Esophagus (tissue), 2 donors: ENCODE measurements around the gene ARL6. TPM values are rescaled to one million over a fixed set of nuclear protein-coding genes. Genes with fewer than 3 reads are reported as not detected.
"Not testable (repeated sequence)": the region's sequence is repeated elsewhere in the genome, so short reads cannot be mapped to it uniquely, and the experiment has no call there.

ENCODE experiments used
- H3K27ac ChIP-seq, 2 donors: one replicate each; pipeline ENCODE4 v1.5.1; 2013; ENCODE audit warnings: low read depth in 2 of 2, mild to moderate bottlenecking in 2 of 2, inconsistent platforms in 1 of 2, low read length in 1 of 2, moderate library complexity in 1 of 2
- H3K27me3 ChIP-seq, 2 donors: one replicate each; pipeline ENCODE4 v1.6.1; 2013; ENCODE audit warnings: low read length in 2 of 2, control low read depth in 1 of 2, mild to moderate bottlenecking in 1 of 2; ENCODE audit not compliant: insufficient read depth in 2 of 2, control insufficient read depth in 1 of 2
- H3K36me3 ChIP-seq, 2 donors: one replicate each; pipeline ENCODE4 v1.6.1; 2013; ENCODE audit warnings: low read length in 1 of 2; ENCODE audit not compliant: control insufficient read depth in 2 of 2, insufficient read depth in 2 of 2
- H3K4me1 ChIP-seq, 2 donors: one replicate each; pipeline ENCODE4 v1.6.1; 2013; ENCODE audit warnings: low read length in 1 of 2; ENCODE audit not compliant: control insufficient read depth in 2 of 2, insufficient read depth in 2 of 2
- H3K4me3 ChIP-seq, 2 donors: one replicate each; pipeline ENCODE4 v1.5.1; 2013; ENCODE audit warnings: low read length in 2 of 2, mild to moderate bottlenecking in 2 of 2, low read depth in 1 of 2, moderate library complexity in 1 of 2
- H3K9me3 ChIP-seq, 2 donors: one replicate each; pipeline ENCODE4 v1.6.1; 2013; ENCODE audit warnings: mild to moderate bottlenecking in 2 of 2, low read depth in 1 of 2, low read length in 1 of 2, moderate library complexity in 1 of 2; ENCODE audit not compliant: control insufficient read depth in 2 of 2, insufficient read depth in 1 of 2
- WGBS, 2 donors: extraction: QIAGEN DNeasy Blood & Tissue Kit; methylation state at CpG; one replicate each; pipeline ENCODE4 v1.1.7; 2013; 5-methylcytosine and 5-hydroxymethylcytosine counted together
- polyA plus RNA-seq, 2 donors: library from polyadenylated mRNA; stranded (reverse); fragments of 200-250 nt; gene quantifications; one replicate each; pipeline ENCODE4 v1.2.3, GENCODE V29; 2013
- donor health status: healthy with polysubstance abuse.
- donor health status: Bipolar disorder and iron deficiency.

Gene ARL6
- polyA plus RNA-seq, 2 donors = 1.5 to 2.0 TPM

DNA sequence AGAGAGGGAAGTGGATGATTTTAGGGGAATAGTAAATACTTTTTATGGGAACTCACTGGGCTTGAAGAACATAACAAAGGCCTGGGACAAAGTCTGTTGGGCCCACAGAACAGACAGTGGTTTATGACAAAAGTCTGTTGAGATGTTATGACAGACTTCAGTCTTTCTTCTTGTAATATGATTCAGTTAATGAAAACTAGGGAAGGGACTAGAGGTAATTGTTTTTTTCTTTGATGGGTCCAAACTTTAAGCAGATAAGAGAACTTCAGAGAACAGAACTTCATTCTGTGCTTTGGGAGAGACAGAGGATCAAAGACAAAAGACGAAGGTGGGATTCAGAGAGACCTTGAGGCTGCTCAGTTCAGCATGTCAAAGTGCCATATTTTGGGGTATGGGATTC lies 66.6 kb downstream of the ARL6 start:
- Histone ChIP-seq H3K4me1 (no peaks in the 10 kb centered on the region), H3K36me3 (peaks cover 0 to 2% of the 10 kb centered on the region in 2 donors), H3K27me3 (no peaks in the 10 kb centered on the region), H3K27ac (no peak overlapping the region), H3K4me3 (no peak overlapping the region), H3K9me3 (no peaks in the 10 kb centered on the region)
- 95% methylated on average over 1 of the region's 1 CpG for WGBS, 2 donors

DNA sequence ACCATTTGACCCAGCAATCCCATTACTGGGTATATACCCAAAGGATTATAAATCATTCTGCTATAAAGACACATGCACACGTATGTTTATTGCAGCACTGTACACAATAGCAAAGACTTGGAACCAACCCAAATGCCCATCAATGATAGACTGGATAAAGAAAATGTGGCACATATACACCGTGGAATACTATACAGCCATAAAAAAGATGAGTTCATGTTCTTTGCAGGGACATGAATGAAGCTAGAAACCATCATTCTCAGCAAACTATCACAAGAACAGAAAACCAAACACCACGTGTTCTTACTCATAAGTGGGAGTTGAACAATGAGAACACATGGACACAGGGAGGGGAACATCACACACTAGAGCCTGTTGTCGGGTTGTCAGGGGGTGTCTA lies 68.6 kb downstream of the ARL6 start:
- not testable (repeated sequence) for H3K27ac ChIP-seq, H3K9me3 ChIP-seq, H3K36me3 ChIP-seq, H3K27me3 ChIP-seq, H3K4me3 ChIP-seq, H3K4me1 ChIP-seq
- 84 to 92% methylated on average over 4 of the region's 4 CpGs for WGBS, 2 donors

DNA sequence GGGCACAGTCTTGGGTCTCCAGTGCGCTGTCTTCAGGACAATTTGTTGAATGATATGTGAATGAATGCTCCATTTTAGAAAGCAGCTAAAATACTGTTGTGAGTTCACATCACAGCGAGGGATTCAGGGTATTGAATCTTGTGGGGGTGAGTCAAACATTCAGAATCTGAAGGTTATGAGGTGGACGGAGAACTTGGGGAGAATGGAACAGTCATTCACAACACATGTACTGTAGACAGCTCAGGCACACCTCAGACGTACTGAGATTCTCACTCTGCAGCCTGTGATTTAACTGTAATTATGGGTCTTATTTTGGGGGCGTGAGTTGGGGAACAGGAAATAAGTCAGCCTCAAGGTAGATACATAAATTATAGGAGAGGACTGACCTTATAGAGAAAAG lies 71.2 kb downstream of the ARL6 start:
- Histone ChIP-seq H3K36me3 (peaks cover 0 to 2% of the 10 kb centered on the region in 2 donors), H3K4me1 (no peaks in the 10 kb centered on the region), H3K4me3 (no peak overlapping the region), H3K27me3 (no peaks in the 10 kb centered on the region), H3K9me3 (no peaks in the 10 kb centered on the region), H3K27ac (no peak overlapping the region)
- WGBS, 2 donors = 88 to 90% methylated on average over 5 of the region's 5 CpGs

DNA sequence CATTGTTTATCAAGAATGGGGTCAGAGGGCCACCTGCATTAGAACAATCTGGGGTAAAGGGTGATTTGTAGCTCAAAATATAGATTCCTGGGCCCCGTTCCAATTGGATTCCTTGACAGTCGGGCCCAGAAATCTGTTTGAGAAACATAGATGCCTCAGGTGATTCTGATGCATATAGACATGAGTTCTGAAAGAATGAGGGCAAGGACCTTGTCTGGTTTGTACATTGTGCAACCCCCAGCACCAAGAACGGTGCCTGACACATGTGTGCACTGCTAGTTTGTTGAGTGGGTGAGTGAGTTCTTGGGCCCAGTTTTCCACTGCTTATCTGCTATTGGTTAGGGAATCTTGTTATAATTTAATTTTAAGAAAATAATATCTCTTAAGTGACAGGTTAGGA lies 73.8 kb downstream of the ARL6 start:
- WGBS, 2 donors = 57 to 63% methylated on average over 3 of the region's 3 CpGs
- no peak overlapping the region for H3K4me3 ChIP-seq
- no peaks in the 10 kb centered on the region for H3K4me1 ChIP-seq
- no peaks in the 10 kb centered on the region for H3K9me3 ChIP-seq
- no peaks in the 10 kb centered on the region for H3K27me3 ChIP-seq
- no peak overlapping the region for H3K27ac ChIP-seq
- H3K36me3 ChIP-seq = peaks cover 0 to 2% of the 10 kb centered on the region in 2 donors

DNA sequence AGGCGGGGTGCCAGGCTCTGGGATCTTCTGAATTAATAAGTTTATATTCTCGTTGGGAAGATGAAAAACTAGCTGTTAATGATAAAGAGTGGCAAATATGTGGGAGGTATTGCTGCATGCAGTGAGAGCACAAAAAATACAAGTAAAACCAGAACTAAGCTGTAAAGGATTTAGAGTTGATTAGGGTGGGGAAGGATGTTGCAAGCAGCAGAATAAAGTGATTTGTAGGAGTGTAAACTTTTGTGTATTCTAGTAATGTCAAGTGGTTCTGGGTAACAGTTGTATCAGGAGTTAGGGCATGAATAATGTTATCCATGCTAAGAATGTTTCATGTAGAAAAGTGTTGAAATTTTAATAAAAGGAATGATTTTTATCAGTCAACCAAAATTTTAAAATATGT lies 75.4 kb downstream of the ARL6 start:
- Histone ChIP-seq H3K4me3 (no peak overlapping the region), H3K27ac (peak overlapping the region in 1 of 2 donors; percentile 60), H3K9me3 (no peaks in the 10 kb centered on the region), H3K4me1 (no peaks in the 10 kb centered on the region), H3K36me3 (peaks cover 0 to 2% of the 10 kb centered on the region in 2 donors), H3K27me3 (no peaks in the 10 kb centered on the region)
- 60 to 61% methylated on average over 2 of the region's 2 CpGs for WGBS, 2 donors

DNA sequence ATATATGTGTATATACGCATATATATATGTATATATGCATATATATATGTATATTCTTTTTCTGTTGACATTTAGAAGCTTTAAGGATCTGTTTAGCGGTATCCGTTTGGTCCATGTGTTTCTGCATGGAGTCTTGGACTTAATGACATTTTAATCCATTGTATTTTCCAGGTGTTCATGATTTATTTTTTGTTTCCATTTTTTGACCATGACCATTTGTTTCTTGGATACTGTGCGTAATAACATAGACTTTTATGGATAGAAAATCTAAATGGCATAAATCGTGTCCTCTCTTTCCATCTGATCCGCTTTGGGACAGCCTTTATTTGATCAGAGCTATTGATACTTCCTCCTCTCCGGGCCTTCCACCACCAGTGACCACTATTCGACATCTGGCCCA lies 76.7 kb downstream of the ARL6 start:
- WGBS, 2 donors = 96% methylated on average over 8 of the region's 8 CpGs
- Histone ChIP-seq H3K27me3 (no peaks in the 10 kb centered on the region), H3K4me3 (no peak overlapping the region), H3K27ac (no peak overlapping the region), H3K9me3 (no peaks in the 10 kb centered on the region), H3K36me3 (no peaks in the 10 kb centered on the region), H3K4me1 (no peaks in the 10 kb centered on the region)

DNA sequence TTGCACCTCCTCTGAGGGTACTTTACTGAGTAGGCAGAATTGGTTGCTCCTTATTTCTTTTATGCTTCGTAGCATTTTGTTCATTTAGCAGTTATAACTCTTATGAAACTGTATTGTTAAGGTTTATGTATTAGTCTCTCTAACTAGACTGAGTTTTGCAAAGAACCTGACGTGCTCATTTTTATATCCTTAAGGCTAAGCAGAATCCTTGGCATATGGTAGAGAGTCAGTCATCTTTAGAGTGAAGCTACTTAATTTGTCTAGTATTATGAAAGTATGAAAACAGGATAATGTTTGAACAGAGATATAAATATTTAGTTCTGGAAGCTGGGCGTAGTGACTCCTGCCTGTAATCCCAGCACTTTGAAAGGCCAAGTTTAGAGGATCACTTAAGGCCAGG lies 77.4 kb downstream of the ARL6 start:
- no peaks in the 10 kb centered on the region for H3K4me1 ChIP-seq
- peaks cover 0 to 2% of the 10 kb centered on the region in 2 donors for H3K36me3 ChIP-seq
- H3K9me3 ChIP-seq = no peaks in the 10 kb centered on the region
- H3K27ac ChIP-seq = no peak overlapping the region
- no peak overlapping the region for H3K4me3 ChIP-seq
- no peaks in the 10 kb centered on the region for H3K27me3 ChIP-seq
- WGBS, 2 donors = 84 to 86% methylated on average over 3 of the region's 3 CpGs

DNA sequence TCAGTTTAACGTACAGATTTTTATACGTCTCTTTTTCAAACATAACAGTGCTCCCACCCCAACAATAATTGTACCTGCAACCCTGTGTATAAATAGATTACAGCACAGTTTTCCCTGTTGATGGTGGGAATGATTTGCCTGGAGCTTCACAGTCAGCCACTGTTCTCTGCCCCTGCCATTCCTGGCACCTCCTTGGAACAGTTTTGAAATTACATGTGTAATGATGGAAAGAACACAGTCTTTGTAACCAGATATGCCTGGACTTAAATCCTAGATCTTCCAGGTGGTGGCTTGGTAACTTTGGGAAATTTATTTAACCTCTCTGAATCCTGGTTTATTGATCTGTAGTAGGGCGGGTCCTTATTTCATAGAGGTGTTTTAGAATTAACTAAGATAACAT lies 84.2 kb downstream of the ARL6 start:
- WGBS, 2 donors = 92 to 93% methylated on average over 3 of the region's 3 CpGs

More for the DNA sequence above, 84.2 kb downstream of the ARL6 start:
- Histone ChIP-seq H3K36me3 (peaks cover 0 to 2% of the 10 kb centered on the region in 2 donors), H3K27ac (no peak overlapping the region), H3K4me1 (no peaks in the 10 kb centered on the region), H3K9me3 (no peaks in the 10 kb centered on the region), H3K4me3 (no peak overlapping the region), H3K27me3 (no peaks in the 10 kb centered on the region)

Other genes starting within 250 kb of the ARL6 start
- 10 to 100 TPM in 1 of 2 donors, 1 to 10 TPM in 1; 5.0 to 10.0 TPM for gene CRYBG3, start 57.3 kb downstream of the ARL6 start, polyA plus RNA-seq
- gene RIOX2, start 207.7 kb downstream of the ARL6 start, polyA plus RNA-seq = 10 to 100 TPM; 24.0 to 27.9 TPM